Panc1 (cell line): ENCODE results near the gene ARL15.

ENCODE experiments used
- CTCF ChIP-seq: fragments of 450-650 bp; IDR thresholded peaks from 2 replicates; pipeline ENCODE4 v1.5.1; 2017; ENCODE audit warnings: mild to moderate bottlenecking
- POLR2AphosphoS5 ChIP-seq: IDR thresholded peaks from 2 replicates; pipeline ENCODE4 v1.6.1; 2012; ENCODE audit warnings: mild to moderate bottlenecking, low read depth, low read length, moderate library complexity
- REST ChIP-seq, 2 experiments: IDR thresholded peaks; 2 replicates each; pipeline ENCODE4 v1.6.1; 2011 to 2012; ENCODE audit warnings: low read depth in 2 of 2, control low read depth in 1 of 2, low read length in 1 of 2, mild to moderate bottlenecking in 1 of 2, moderate library complexity in 1 of 2; ENCODE audit not compliant: insufficient read depth in 1 of 2

GRCh38 chr5:54302267-54302687 lies 8.1 kb downstream of the ARL15 start:
- no peak for TF ChIP-seq CTCF
- no peak for TF ChIP-seq POLR2AphosphoS5
- no peak for TF ChIP-seq REST (IDR thresholded peaks at IDR 0.05; ENCODE audit: insufficient read depth in 1 of 2, low read depth in 2 of 2, low read length in 1 of 2)
